GM10248 (cell line): ENCODE results near the gene NRG2.

Experiments
- CTCF ChIA-PET: fragments of 300-600 bp; sonication (Branson Sonifier 250); formaldehyde crosslinking; extraction: SDS; loops from one replicate; lab custom pipeline; 2021; ENCODE audit warnings: antibody characterized with exemption; lab: Yijun Ruan, JAX
- POLR2A ChIA-PET: fragments of 350-650 bp; sonication (Branson Sonifier 250); formaldehyde crosslinking; extraction: SDS; loops from one replicate; lab custom pipeline; 2020; ENCODE audit warnings: antibody characterized with exemption; lab: Yijun Ruan, JAX
- DNase-seq: peaks from one replicate; pipeline ENCODE4 v3.0.0; 2012; ENCODE audit errors: extremely low spot score
- TF ChIP-seq, protein P1 (sequence below): IDR thresholded peaks from 2 replicates; pipeline ENCODE4 v1.5.1; 2012; ENCODE audit warnings: mild to moderate bottlenecking, low read depth; ENCODE audit errors: extremely low read depth, missing control alignments, control extremely low read depth

The NRG2 gene

DNA sequence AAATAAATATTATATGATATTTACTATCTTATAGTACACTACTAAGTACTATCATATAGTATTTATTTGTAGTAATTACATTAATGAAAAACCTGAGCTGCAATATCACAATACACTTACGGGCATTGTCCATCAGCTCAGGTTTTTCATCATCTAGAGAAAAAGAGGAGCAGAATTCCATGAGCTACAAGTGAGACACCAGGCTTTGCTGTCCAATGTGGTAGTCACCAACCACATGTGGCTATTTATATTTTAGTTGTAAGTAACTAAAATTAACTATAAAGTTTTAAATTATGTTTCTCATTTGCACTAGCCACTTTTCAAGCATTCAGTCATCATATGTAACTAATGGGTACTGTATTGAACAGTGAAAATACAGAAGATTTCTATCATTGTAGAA is 13.8 kb upstream of the NRG2 start:
- DNase-seq, result no peak
- TF ChIP-seq, protein P1, sequence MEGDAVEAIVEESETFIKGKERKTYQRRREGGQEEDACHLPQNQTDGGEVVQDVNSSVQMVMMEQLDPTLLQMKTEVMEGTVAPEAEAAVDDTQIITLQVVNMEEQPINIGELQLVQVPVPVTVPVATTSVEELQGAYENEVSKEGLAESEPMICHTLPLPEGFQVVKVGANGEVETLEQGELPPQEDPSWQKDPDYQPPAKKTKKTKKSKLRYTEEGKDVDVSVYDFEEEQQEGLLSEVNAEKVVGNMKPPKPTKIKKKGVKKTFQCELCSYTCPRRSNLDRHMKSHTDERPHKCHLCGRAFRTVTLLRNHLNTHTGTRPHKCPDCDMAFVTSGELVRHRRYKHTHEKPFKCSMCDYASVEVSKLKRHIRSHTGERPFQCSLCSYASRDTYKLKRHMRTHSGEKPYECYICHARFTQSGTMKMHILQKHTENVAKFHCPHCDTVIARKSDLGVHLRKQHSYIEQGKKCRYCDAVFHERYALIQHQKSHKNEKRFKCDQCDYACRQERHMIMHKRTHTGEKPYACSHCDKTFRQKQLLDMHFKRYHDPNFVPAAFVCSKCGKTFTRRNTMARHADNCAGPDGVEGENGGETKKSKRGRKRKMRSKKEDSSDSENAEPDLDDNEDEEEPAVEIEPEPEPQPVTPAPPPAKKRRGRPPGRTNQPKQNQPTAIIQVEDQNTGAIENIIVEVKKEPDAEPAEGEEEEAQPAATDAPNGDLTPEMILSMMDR, result no peak
- ChIA-PET POLR2A (no interaction called here), CTCF (interaction anchor here (0.9 to 2.9 kb wide), 8 partner anchors 8 to 291 kb away, joined by 3 to 9 read pairs (median 4); partner anchors contain the start of gene NRG2)

DNA sequence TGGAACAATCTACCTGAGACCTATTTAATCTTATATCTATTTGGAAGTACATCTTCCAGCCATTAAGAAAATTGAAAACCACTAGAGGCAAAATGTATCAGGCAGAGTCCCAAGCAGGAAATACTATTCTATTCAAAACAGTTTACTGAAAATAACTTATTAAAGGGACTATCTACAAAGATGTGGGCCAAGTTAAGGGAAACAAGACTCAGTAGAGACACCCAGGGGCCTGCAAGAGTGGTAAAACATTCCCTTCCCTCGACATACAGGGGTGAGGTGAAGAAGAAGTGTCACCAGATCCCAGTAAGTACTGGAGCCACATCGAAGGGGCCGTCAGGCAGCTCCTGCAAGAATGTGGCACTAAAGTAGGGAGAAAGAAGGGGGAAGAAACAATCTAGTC is 12.1 kb upstream of the NRG2 start:
- DNase-seq, result no peak
- TF ChIP-seq, protein P1, result no peak
- POLR2A ChIA-PET, result no interaction called here
- CTCF ChIA-PET, result interaction anchor here (0.7 to 3.0 kb wide), 12 partner anchors 10 to 268 kb away, joined by 3 to 25 read pairs (median 4); partner anchors contain the start of gene NRG2

GRCh38 chr5:140054086-140054689 is 11.1 kb upstream of the NRG2 start:
- POLR2A ChIA-PET, result no interaction called here
- no peak for DNase-seq
- TF ChIP-seq, protein P1, result no peak
- CTCF ChIA-PET, result interaction anchor here (0.9 to 3.0 kb wide), 11 partner anchors 10 to 267 kb away, joined by 3 to 25 read pairs (median 4); partner anchors contain the start of gene NRG2

GRCh38 chr5:140051950-140052349 is 8.9 kb upstream of the NRG2 start:
- no peak for DNase-seq
- TF ChIP-seq, protein P1, result no peak
- ChIA-PET CTCF (no interaction called here), POLR2A (no interaction called here)

DNA sequence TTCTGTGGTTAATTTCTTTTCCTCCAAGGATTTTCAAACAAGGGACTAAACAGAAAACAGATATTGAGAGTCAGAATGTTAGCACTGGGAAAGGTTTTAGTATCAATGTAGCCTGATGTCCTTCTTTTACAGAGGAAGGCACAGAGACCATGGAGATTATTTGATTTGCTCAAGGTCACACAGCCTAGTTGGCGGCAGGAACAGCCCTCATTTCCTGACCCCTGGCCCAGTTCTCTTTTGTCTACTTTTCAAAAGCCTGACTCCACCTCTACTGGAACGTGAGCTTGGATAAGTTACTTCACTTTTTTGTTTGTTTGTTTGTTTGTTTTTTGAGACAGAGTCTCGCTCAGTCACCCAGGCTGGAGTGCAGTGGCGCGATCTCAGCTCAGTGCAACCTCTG is 6.6 kb upstream of the NRG2 start:
- DNase-seq, result no peak
- ChIA-PET CTCF (interaction anchor here (1.0 to 3.2 kb wide), 7 partner anchors 8 to 96 kb away, joined by 3 to 10 read pairs (median 5); partner anchors contain the start of gene PURA), POLR2A (no interaction called here)
- TF ChIP-seq, protein P1, result no peak

DNA sequence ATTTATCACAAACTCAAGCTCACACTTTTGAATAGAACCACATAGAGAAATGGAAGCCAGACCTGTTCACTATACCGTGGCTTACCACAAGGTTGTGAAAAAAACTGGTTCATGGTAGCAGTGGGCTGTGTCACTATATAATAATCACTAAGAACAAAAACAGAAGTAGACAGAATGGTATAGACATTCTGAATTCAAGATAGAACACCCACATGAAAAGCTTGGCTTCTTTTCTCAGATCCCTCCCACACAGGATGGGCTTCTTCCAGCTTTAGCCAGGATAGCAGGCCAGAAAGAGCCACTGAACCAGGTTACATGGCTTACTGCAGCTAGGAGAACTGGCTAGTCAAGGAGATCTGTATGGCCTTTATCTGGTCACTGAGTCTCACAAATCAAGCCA is 6.1 kb upstream of the NRG2 start:
- TF ChIP-seq, protein P1, result no peak
- ChIA-PET POLR2A (no interaction called here), CTCF (interaction anchor here (1.0 to 3.2 kb wide), 10 partner anchors 8 to 262 kb away, joined by 3 to 10 read pairs (median 5); partner anchors contain the start of gene PURA)
- DNase-seq, result peak; percentile 20
